GM23338 (cell line): Measurements from ENCODE around the gene ZNF804B. TPM values are rescaled to one million over a fixed set of nuclear protein-coding genes. Genes with fewer than 3 reads are reported as not detected.

Experiments
- ATAC-seq: fragments of 200-7000 bp; cut with Tn5 transposase; 3 replicates; pipeline ENCODE4 v1.9.1; 2020
- DNase-seq: peaks from one replicate; pipeline ENCODE4 v3.0.0-alpha.2; 2015; ENCODE audit warnings: low spot score
- H2AFZ ChIP-seq: fragments of 200-600 bp; sonication (generic); 2 replicates; pipeline ENCODE4 v1.8.0; 2016; ENCODE audit warnings: antibody characterized with exemption, mild to moderate bottlenecking, moderate library complexity
- H3F3A ChIP-seq: fragments of 200-600 bp; sonication (generic); replicated peaks from 2 replicates; pipeline ENCODE4 v1.8.0; 2017; ENCODE audit warnings: antibody characterized with exemption, mixed run types, low read depth
- H3K27ac ChIP-seq: fragments of 200-600 bp; sonication (generic); 2 replicates; pipeline ENCODE4 v1.6.1; 2016; ENCODE audit warnings: low read depth
- H3K27me3 ChIP-seq: fragments of 200-600 bp; sonication (generic); 2 replicates; pipeline ENCODE4 v1.8.0; 2016; ENCODE audit warnings: mild to moderate bottlenecking, mixed run types, moderate library complexity; ENCODE audit not compliant: insufficient read depth
- H3K36me3 ChIP-seq: fragments of 200-600 bp; sonication (generic); 2 replicates; pipeline ENCODE4 v1.8.0; 2016; ENCODE audit warnings: mild to moderate bottlenecking; ENCODE audit not compliant: insufficient read depth
- H3K4me1 ChIP-seq: fragments of 200-600 bp; sonication (generic); 2 replicates; pipeline ENCODE4 v1.8.0; 2016; ENCODE audit warnings: mild to moderate bottlenecking, moderate library complexity; ENCODE audit not compliant: insufficient read depth
- H3K4me2 ChIP-seq: fragments of 200-600 bp; sonication (generic); 2 replicates; pipeline ENCODE4 v1.7.1; 2017; ENCODE audit warnings: mixed run types
- H3K4me3 ChIP-seq: fragments of 200-600 bp; sonication (generic); 2 replicates; pipeline ENCODE4 v1.6.1; 2016; ENCODE audit warnings: mixed run types
- H3K79me2 ChIP-seq: fragments of 200-600 bp; sonication (generic); replicated peaks from 2 replicates; pipeline ENCODE4 v1.8.0; 2017; ENCODE audit warnings: mild to moderate bottlenecking; ENCODE audit not compliant: insufficient read depth
- H3K9me2 ChIP-seq: fragments of 200-600 bp; sonication (generic); 2 replicates; pipeline ENCODE4 v1.8.0; 2017; ENCODE audit not compliant: insufficient read depth
- H4K20me1 ChIP-seq: fragments of 200-600 bp; sonication (generic); replicated peaks from 2 replicates; pipeline ENCODE4 v1.8.0; 2017; ENCODE audit warnings: mild to moderate bottlenecking; ENCODE audit not compliant: insufficient read depth
- H3K27ac Mint-ChIP-seq: 2 replicates; pipeline ENCODE4 v1.8.0; 2020; ENCODE audit warnings: inconsistent platforms, mild to moderate bottlenecking, moderate library complexity, mixed read lengths
- H3K27me3 Mint-ChIP-seq: 3 replicates; pipeline ENCODE4 v1.8.0; 2022; ENCODE audit warnings: low read depth, mild to moderate bottlenecking, moderate library complexity, mixed read lengths, inconsistent platforms; ENCODE audit not compliant: insufficient read depth, poor library complexity
- H3K36me3 Mint-ChIP-seq: 3 replicates; pipeline ENCODE4 v1.8.0; 2021; ENCODE audit warnings: low read depth, mild to moderate bottlenecking, inconsistent platforms, moderate library complexity, mixed read lengths
- H3K4me1 Mint-ChIP-seq: 3 replicates; pipeline ENCODE4 v1.8.0; 2020; ENCODE audit warnings: mild to moderate bottlenecking, inconsistent platforms, mixed read lengths
- H3K4me3 Mint-ChIP-seq: 3 replicates; pipeline ENCODE4 v1.8.0; 2021; ENCODE audit warnings: moderate library complexity, mild to moderate bottlenecking, inconsistent platforms, mixed read lengths
- H3K9me3 Mint-ChIP-seq: 3 replicates; pipeline ENCODE4 v1.8.0; 2020; ENCODE audit warnings: moderate library complexity, mild to moderate bottlenecking, inconsistent platforms, mixed read lengths
- CREB1 ChIP-seq: fragments of 250-450 bp; sonication (Bioruptor Pico); IDR thresholded peaks from 2 replicates; pipeline ENCODE4 v1.5.0; 2020; ENCODE audit warnings: low read depth, mild to moderate bottlenecking, moderate library complexity
- EZH2 ChIP-seq: fragments of 200-600 bp; sonication (generic); IDR thresholded peaks from one replicate; pipeline ENCODE4 v1.8.0; 2017; ENCODE audit warnings: antibody characterized with exemption, mild to moderate bottlenecking, low read depth; ENCODE audit not compliant: unreplicated experiment
- EZH2phosphoT487 ChIP-seq: fragments of 200-600 bp; sonication (generic); IDR thresholded peaks from one replicate; pipeline ENCODE4 v1.8.1; 2018; ENCODE audit warnings: antibody characterized with exemption; ENCODE audit not compliant: unreplicated experiment
- JUNB ChIP-seq: IDR thresholded peaks from one replicate; pipeline ENCODE4 v1.6.1; 2016; ENCODE audit warnings: antibody characterized with exemption; ENCODE audit not compliant: unreplicated experiment
- NANOG ChIP-seq: IDR thresholded peaks from 2 replicates; pipeline ENCODE4 v1.6.1; 2016; ENCODE audit warnings: antibody characterized with exemption, borderline replicate concordance
- POLR2AphosphoS5 ChIP-seq: IDR thresholded peaks from 2 replicates; pipeline ENCODE4 v1.6.1; 2016; ENCODE audit warnings: antibody characterized with exemption, low read depth
- STAT1 ChIP-seq: IDR thresholded peaks from one replicate; pipeline ENCODE4 v1.6.1; 2016; ENCODE audit warnings: antibody characterized with exemption; ENCODE audit not compliant: unreplicated experiment
- ZNF114 ChIP-seq: fragments of 250-450 bp; sonication (Bioruptor Pico); IDR thresholded peaks from 2 replicates; pipeline ENCODE4 v1.5.0; 2020; ENCODE audit warnings: mild to moderate bottlenecking, moderate library complexity
- polyA plus RNA-seq: library from polyadenylated mRNA; unstranded; fragments of >200 nt; fragmentation: Nextera tagmentation; extraction: Ambion mirVana; gene quantifications from 2 replicates; pipeline ENCODE4 v1.2.1, GENCODE V29; 2016
- total RNA-seq: library from RNA; depleted of rRNA; stranded (reverse); fragments of >200 nt; shearing (Covaris generic); gene quantifications from 2 replicates; pipeline ENCODE4 v1.2.3, GENCODE V29; 2014
- TF ChIP-seq, protein P1 (sequence below), 2 experiments: fragments of 200-600 bp in 1 of 2; sonication (generic) in 1 of 2; conservative IDR thresholded peaks; 2 replicates each; pipeline versions ENCODE4 v1.5.1 to v1.6.1; 2016 to 2017; ENCODE audit warnings: antibody characterized with exemption in 2 of 2, low read depth in 2 of 2, mild to moderate bottlenecking in 2 of 2, moderate library complexity in 1 of 2
- TF ChIP-seq, protein P2 (sequence below): fragments of 250-450 bp; sonication (Bioruptor Pico); IDR thresholded peaks from 2 replicates; pipeline ENCODE4 v1.5.0; 2020; ENCODE audit warnings: mild to moderate bottlenecking, moderate library complexity
- TF ChIP-seq, protein P3 (sequence below): IDR thresholded peaks from one replicate; pipeline ENCODE4 v1.6.1; 2018; ENCODE audit warnings: antibody characterized with exemption; ENCODE audit not compliant: unreplicated experiment

Gene ZNF804B
- total and polyA plus RNA-seq, 2 experiments from 2014 or later = not detected

DNA sequence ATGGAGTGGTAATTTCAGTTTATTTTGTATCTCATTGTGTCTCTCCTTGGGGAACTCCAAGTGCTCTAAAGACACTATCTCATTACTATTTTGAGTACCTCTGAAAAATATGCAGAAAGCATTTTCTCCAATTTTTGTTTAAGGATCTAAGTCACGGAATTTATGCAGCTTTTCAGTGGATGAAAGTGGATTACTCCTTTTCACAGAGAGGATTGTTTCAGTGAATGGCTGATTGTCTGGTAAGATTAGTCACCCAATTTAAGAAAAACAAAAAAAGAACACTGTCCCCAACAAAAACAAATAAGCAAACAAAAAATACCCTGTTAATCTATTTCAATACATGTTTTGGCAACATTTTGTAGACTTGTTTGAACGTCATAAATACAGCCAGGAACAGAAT lies 374.3 kb downstream of the ZNF804B start (continued):
- TF ChIP-seq CREB1 = no peak
- TF ChIP-seq, protein P1, sequence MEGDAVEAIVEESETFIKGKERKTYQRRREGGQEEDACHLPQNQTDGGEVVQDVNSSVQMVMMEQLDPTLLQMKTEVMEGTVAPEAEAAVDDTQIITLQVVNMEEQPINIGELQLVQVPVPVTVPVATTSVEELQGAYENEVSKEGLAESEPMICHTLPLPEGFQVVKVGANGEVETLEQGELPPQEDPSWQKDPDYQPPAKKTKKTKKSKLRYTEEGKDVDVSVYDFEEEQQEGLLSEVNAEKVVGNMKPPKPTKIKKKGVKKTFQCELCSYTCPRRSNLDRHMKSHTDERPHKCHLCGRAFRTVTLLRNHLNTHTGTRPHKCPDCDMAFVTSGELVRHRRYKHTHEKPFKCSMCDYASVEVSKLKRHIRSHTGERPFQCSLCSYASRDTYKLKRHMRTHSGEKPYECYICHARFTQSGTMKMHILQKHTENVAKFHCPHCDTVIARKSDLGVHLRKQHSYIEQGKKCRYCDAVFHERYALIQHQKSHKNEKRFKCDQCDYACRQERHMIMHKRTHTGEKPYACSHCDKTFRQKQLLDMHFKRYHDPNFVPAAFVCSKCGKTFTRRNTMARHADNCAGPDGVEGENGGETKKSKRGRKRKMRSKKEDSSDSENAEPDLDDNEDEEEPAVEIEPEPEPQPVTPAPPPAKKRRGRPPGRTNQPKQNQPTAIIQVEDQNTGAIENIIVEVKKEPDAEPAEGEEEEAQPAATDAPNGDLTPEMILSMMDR (conservative IDR thresholded peaks at IDR 0.05; ENCODE audit: low read depth in 2 of 2) = no peak

DNA sequence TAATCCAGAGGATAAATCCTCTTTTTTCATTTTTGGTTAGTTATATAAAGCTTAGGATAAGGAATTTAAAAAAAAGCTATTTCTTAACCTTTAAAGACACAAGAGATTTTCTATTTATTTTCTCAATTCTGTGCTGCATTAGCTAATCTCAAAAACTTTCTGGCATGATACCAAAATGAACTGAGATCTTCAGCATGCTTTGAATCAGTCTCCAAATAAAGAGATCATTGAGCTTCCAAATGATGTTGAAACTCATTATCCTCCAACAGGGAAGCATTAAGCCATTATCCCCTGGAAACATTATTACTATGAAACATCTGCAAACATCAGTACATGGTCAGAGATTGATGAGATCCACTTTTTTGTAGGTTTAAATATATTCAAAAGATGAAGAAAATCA lies 386.3 kb downstream of the ZNF804B start:
- H3K27ac Mint-ChIP-seq = no peak overlapping the region
- H3K4me1 ChIP-seq = peaks cover 9% of the 10 kb centered on the region; the same call in 1 of the 2 replicates
- TF ChIP-seq STAT1 (no peak), JUNB (no peak), POLR2AphosphoS5 (no peak), EZH2phosphoT487 (no peak), EZH2 (no peak), NANOG (no peak), CREB1 (no peak), ZNF114 (no peak)
- TF ChIP-seq, protein P2, sequence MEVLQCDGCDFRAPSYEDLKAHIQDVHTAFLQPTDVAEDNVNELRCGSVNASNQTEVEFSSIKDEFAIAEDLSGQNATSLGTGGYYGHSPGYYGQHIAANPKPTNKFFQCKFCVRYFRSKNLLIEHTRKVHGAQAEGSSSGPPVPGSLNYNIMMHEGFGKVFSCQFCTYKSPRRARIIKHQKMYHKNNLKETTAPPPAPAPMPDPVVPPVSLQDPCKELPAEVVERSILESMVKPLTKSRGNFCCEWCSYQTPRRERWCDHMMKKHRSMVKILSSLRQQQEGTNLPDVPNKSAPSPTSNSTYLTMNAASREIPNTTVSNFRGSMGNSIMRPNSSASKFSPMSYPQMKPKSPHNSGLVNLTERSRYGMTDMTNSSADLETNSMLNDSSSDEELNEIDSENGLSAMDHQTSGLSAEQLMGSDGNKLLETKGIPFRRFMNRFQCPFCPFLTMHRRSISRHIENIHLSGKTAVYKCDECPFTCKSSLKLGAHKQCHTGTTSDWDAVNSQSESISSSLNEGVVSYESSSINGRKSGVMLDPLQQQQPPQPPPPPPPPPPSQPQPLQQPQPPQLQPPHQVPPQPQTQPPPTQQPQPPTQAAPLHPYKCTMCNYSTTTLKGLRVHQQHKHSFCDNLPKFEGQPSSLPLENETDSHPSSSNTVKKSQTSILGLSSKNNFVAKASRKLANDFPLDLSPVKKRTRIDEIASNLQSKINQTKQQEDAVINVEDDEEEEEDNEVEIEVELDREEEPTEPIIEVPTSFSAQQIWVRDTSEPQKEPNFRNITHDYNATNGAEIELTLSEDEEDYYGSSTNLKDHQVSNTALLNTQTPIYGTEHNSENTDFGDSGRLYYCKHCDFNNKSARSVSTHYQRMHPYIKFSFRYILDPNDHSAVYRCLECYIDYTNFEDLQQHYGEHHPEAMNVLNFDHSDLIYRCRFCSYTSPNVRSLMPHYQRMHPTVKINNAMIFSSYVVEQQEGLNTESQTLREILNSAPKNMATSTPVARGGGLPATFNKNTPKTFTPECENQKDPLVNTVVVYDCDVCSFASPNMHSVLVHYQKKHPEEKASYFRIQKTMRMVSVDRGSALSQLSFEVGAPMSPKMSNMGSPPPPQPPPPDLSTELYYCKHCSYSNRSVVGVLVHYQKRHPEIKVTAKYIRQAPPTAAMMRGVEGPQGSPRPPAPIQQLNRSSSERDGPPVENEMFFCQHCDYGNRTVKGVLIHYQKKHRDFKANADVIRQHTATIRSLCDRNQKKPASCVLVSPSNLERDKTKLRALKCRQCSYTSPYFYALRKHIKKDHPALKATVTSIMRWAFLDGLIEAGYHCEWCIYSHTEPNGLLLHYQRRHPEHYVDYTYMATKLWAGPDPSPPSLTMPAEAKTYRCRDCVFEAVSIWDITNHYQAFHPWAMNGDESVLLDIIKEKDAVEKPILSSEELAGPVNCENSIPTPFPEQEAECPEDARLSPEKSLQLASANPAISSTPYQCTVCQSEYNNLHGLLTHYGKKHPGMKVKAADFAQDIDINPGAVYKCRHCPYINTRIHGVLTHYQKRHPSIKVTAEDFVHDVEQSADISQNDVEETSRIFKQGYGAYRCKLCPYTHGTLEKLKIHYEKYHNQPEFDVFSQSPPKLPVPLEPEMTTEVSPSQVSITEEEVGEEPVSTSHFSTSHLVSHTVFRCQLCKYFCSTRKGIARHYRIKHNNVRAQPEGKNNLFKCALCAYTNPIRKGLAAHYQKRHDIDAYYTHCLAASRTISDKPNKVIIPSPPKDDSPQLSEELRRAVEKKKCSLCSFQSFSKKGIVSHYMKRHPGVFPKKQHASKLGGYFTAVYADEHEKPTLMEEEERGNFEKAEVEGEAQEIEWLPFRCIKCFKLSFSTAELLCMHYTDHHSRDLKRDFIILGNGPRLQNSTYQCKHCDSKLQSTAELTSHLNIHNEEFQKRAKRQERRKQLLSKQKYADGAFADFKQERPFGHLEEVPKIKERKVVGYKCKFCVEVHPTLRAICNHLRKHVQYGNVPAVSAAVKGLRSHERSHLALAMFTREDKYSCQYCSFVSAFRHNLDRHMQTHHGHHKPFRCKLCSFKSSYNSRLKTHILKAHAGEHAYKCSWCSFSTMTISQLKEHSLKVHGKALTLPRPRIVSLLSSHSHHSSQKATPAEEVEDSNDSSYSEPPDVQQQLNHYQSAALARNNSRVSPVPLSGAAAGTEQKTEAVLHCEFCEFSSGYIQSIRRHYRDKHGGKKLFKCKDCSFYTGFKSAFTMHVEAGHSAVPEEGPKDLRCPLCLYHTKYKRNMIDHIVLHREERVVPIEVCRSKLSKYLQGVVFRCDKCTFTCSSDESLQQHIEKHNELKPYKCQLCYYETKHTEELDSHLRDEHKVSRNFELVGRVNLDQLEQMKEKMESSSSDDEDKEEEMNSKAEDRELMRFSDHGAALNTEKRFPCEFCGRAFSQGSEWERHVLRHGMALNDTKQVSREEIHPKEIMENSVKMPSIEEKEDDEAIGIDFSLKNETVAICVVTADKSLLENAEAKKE (CRISPR knock-in tag) = no peak
- TF ChIP-seq, protein P1 (conservative IDR thresholded peaks at IDR 0.05; ENCODE audit: low read depth in 2 of 2) = no peak
- TF ChIP-seq, protein P3, sequence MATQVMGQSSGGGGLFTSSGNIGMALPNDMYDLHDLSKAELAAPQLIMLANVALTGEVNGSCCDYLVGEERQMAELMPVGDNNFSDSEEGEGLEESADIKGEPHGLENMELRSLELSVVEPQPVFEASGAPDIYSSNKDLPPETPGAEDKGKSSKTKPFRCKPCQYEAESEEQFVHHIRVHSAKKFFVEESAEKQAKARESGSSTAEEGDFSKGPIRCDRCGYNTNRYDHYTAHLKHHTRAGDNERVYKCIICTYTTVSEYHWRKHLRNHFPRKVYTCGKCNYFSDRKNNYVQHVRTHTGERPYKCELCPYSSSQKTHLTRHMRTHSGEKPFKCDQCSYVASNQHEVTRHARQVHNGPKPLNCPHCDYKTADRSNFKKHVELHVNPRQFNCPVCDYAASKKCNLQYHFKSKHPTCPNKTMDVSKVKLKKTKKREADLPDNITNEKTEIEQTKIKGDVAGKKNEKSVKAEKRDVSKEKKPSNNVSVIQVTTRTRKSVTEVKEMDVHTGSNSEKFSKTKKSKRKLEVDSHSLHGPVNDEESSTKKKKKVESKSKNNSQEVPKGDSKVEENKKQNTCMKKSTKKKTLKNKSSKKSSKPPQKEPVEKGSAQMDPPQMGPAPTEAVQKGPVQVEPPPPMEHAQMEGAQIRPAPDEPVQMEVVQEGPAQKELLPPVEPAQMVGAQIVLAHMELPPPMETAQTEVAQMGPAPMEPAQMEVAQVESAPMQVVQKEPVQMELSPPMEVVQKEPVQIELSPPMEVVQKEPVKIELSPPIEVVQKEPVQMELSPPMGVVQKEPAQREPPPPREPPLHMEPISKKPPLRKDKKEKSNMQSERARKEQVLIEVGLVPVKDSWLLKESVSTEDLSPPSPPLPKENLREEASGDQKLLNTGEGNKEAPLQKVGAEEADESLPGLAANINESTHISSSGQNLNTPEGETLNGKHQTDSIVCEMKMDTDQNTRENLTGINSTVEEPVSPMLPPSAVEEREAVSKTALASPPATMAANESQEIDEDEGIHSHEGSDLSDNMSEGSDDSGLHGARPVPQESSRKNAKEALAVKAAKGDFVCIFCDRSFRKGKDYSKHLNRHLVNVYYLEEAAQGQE = no peak

More for the DNA sequence above, 386.3 kb downstream of the ZNF804B start:
- Histone ChIP-seq H3K79me2 (no peaks in the 10 kb centered on the region), H3F3A (no peaks in the 10 kb centered on the region), H3K4me2 (no peak overlapping the region), H3K4me3 (no peak overlapping the region), H3K27ac (no peak overlapping the region), H4K20me1 (no peaks in the 10 kb centered on the region), H2AFZ (no peak overlapping the region), H3K9me2 (peaks cover 5% of the 10 kb centered on the region; the same call in 1 of the 2 replicates), H3K36me3 (no peaks in the 10 kb centered on the region), H3K27me3 (no peaks in the 10 kb centered on the region)
- peaks cover 7% of the 10 kb centered on the region; the same call in 2 of the 3 replicates for H3K9me3 Mint-ChIP-seq
- H3K36me3 Mint-ChIP-seq = peaks cover 3% of the 10 kb centered on the region; the same call in 2 of the 3 replicates
- H3K27me3 Mint-ChIP-seq = no peaks in the 10 kb centered on the region
- DNase-seq (no peak), ATAC-seq (no peak)
- H3K4me1 Mint-ChIP-seq = peaks cover 5% of the 10 kb centered on the region; the same call in 1 of the 3 replicates
- H3K4me3 Mint-ChIP-seq = no peak overlapping the region
